ENCODE measurements around the gene MICU1. TPM values are rescaled to one million over a fixed set of nuclear protein-coding genes. Genes with fewer than 3 reads are reported as not detected.

The MICU1 gene
- total RNA-seq, 1 experiment from 2014 or later = 25.5 TPM

DNA sequence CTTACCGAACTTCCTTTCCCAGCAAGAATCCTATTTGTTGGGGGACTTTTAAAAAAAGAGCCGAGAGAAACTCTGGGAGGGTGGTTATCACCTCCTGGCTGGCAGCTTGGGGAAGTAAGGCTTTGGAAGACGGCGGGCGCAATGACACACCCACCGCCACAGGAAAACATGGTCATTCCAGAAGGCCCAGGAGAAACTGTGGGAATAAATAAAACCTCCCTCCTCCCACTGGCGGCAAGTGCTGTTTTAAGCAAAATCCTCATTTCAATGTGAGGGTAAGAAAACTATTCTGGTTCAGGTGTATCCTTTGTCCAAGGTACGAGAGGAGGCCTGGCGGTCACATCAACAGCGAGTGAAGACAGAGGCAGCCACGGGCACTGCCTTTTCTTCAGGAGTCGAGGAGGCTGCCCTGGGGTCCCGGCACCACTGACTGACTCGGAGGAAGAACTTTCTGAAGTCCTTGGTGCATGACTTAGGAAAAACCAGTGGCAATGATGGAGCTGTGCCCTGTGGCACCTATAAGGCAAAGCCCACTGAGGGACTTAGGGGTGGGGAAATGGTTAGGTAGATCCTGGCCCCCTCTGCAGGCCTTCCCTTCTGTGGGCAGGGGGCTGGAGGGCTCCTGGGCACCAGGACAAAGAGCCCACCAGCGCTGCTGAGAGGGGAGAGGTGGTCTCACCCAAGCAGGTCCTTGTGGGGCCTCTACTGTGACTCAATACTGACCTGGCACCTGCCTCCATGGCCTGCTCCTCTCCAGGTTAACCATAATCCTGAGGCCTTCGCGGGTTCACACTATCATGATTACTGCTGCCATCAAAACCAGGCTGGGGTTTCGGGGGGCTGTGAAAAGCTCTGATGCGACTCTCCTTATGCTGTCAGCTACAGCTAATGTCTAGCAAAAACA lies 292.5 kb downstream of the MICU1 start:
- Mint-ChIP-seq H3K4me1 (ENCODE audit: insufficient read depth, unreplicated experiment) (peaks cover 58% of the 10 kb centered on the region), H3K4me3 (ENCODE audit: unreplicated experiment) (no peak overlapping the region), H3K9me3 (ENCODE audit: unreplicated experiment) (no peaks in the 10 kb centered on the region), H3K27me3 (ENCODE audit: insufficient read depth, unreplicated experiment) (no peaks in the 10 kb centered on the region), H3K27ac (ENCODE audit: low read depth, unreplicated experiment) (peak overlapping the region; percentile 92), H3K36me3 (ENCODE audit: insufficient read depth, unreplicated experiment) (peaks cover 37% of the 10 kb centered on the region)
- DNase-seq (ENCODE audit: unreplicated experiment) = peak; percentile 39
- CTCF ChIA-PET = interaction anchor here (0.6 to 7.3 kb wide), 8 partner anchors 12 to 513 kb away, joined by 3 to 68 read pairs (median 4); partner anchors contain the start of gene DDIT4
- TF ChIP-seq, protein P1, sequence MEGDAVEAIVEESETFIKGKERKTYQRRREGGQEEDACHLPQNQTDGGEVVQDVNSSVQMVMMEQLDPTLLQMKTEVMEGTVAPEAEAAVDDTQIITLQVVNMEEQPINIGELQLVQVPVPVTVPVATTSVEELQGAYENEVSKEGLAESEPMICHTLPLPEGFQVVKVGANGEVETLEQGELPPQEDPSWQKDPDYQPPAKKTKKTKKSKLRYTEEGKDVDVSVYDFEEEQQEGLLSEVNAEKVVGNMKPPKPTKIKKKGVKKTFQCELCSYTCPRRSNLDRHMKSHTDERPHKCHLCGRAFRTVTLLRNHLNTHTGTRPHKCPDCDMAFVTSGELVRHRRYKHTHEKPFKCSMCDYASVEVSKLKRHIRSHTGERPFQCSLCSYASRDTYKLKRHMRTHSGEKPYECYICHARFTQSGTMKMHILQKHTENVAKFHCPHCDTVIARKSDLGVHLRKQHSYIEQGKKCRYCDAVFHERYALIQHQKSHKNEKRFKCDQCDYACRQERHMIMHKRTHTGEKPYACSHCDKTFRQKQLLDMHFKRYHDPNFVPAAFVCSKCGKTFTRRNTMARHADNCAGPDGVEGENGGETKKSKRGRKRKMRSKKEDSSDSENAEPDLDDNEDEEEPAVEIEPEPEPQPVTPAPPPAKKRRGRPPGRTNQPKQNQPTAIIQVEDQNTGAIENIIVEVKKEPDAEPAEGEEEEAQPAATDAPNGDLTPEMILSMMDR (IDR thresholded peaks at IDR 0.05; ENCODE audit: unreplicated experiment) = no peak
- POLR2A ChIA-PET = interaction anchor here (0.7 to 12.8 kb wide), 13 partner anchors 13 to 362 kb away, joined by 3 to 399 read pairs (median 13); partner anchors contain the start of genes ANAPC16, ASCC1 and DDIT4
- intact Hi-C loops (cut with micrococcal nuclease) = loop anchor here (2.0 kb wide), 1 partner anchor 111 kb away; no protein-coding TSS in a partner anchor
- no TSS peak for BruUV-seq (replicated peaks)

DNA sequence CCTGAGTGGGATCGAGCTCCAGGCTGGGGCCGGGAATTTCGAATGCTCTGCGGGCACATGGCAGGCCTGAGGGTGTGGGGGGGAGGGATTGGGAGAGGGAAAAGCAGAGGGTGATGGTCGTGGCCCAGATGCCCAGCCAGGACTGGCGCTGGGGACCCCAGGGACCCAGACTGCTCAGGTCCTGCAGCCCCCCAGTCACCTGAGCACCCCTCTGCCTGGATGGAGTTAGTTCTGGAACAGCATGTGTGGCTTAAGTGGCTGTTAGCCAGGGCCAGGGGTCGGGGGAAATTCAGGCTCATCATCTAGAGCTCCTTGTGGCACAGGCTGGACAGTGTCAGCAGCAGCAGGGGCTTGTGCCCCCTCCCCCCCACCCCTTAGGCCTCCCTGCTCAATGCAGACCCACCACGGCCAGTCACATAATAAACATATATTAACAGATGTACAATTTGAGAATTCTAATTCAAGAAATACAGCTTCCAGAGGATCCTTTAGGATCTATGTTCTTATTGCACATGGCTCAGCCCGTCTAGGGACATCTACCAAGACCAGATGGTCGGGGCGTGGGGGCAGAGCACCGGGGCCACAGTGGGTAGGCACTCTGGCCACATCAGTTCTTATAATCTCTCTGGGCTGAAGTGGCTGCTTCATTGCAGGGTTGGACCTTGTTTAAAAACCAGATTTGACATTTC lies 293.3 kb downstream of the MICU1 start:
- H3K4me1 Mint-ChIP-seq (ENCODE audit: insufficient read depth, unreplicated experiment) = peaks cover 66% of the 10 kb centered on the region
- peak overlapping the region; percentile 25 for H3K4me3 Mint-ChIP-seq (ENCODE audit: unreplicated experiment)
- POLR2A ChIA-PET = interaction anchor here (0.7 to 12.8 kb wide), 24 partner anchors 12 to 482 kb away, joined by 3 to 399 read pairs (median 6); partner anchors contain the start of genes ASCC1, DDIT4 and MCU
- DNase-seq (ENCODE audit: unreplicated experiment) = no peak
- CTCF ChIA-PET = interaction anchor here (0.6 to 6.0 kb wide), 7 partner anchors 41 to 284 kb away, joined by 3 to 52 read pairs (median 3); partner anchors contain the start of gene DDIT4
- H3K36me3 Mint-ChIP-seq (ENCODE audit: insufficient read depth, unreplicated experiment) = peaks cover 29% of the 10 kb centered on the region
- TF ChIP-seq, protein P1 (IDR thresholded peaks at IDR 0.05; ENCODE audit: unreplicated experiment) = no peak
- H3K9me3 Mint-ChIP-seq (ENCODE audit: unreplicated experiment) = no peaks in the 10 kb centered on the region
- intact Hi-C loops (cut with micrococcal nuclease) = no loop called here
- no peaks in the 10 kb centered on the region for H3K27me3 Mint-ChIP-seq (ENCODE audit: insufficient read depth, unreplicated experiment)
- TSS peak; percentile 49 for BruUV-seq (replicated peaks)
- H3K27ac Mint-ChIP-seq (ENCODE audit: low read depth, unreplicated experiment) = peak overlapping the region; percentile 92

DNA sequence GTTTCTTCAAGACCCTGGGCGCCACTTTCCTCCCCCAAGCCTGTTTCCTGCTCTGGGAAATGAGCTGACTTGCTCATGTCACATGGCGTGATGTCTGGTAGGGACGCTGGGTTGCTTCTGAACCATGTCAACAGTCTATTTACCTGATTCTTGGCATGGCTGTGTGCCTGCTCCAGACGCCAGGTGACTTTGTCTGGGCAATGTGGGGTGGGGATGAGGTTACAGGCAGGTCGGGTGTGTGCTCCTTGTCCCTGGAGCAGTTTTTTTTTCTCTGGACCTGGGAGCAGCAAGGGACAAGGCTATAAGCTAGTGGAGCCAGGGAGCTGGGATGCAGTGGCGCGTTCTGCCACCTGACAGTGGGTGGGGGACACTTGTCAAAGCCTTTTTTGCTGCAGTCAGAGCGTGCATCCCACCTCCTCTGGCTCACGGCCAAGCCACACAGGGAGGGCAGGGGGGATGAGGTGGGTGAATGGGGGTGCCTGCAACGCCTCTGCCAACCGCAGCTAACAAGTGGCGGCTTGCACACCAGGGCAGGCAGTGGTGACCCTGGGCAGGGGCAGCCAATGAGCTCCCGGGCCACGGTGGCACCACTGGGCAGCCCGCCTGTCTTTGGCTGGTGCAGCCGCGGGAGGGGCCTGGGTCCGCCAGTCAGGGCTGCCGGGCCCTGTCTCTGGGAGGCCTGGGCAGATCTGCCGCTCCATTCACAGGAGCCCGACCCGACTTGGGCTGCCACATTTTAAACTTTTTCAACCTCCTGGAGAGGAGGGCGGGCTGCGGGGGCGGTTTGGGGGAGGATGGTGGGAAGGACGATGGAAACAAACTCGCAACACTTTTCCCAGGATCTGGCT lies 294.1 kb downstream of the MICU1 start:
- peaks cover 23% of the 10 kb centered on the region for H3K36me3 Mint-ChIP-seq (ENCODE audit: insufficient read depth, unreplicated experiment)
- no peaks in the 10 kb centered on the region for H3K27me3 Mint-ChIP-seq (ENCODE audit: insufficient read depth, unreplicated experiment)
- DNase-seq (ENCODE audit: unreplicated experiment) = peak; percentile 99
- peaks cover 60% of the 10 kb centered on the region for H3K4me1 Mint-ChIP-seq (ENCODE audit: insufficient read depth, unreplicated experiment)
- intact Hi-C loops (cut with micrococcal nuclease) = no loop called here
- peak overlapping the region; percentile 92 for H3K27ac Mint-ChIP-seq (ENCODE audit: low read depth, unreplicated experiment)
- BruUV-seq (replicated peaks) = no TSS peak
- ChIA-PET POLR2A (interaction anchor here (0.6 to 12.8 kb wide), 30 partner anchors 11 to 906 kb away, joined by 3 to 399 read pairs (median 5); partner anchors contain the start of genes ASCC1, DDIT4, DNAJB12 and MCU), CTCF (interaction anchor here (0.6 to 6.0 kb wide), 9 partner anchors 9 to 283 kb away, joined by 3 to 52 read pairs (median 3); partner anchors contain the start of gene DDIT4)
- no peaks in the 10 kb centered on the region for H3K9me3 Mint-ChIP-seq (ENCODE audit: unreplicated experiment)
- H3K4me3 Mint-ChIP-seq (ENCODE audit: unreplicated experiment) = peak overlapping the region; percentile 25
- TF ChIP-seq, protein P1 (IDR thresholded peaks at IDR 0.05; ENCODE audit: unreplicated experiment) = no peak

All from MCF 10A (cell line).